DMS153 treated with DMSO at 0.1 percent for 48 hours (cell line): ENCODE data around the gene LAGE3.
A peak's percentile ranks its signal among the peaks of the same experiment; 100 is the strongest.

Experiments
- DNase-seq: peaks from one replicate; lab custom pipeline; 2025; ENCODE audit not compliant: unreplicated experiment; lab: John Stamatoyannopoulos, UW

The LAGE3 gene

GRCh38 chrX:154478728-154479622 lies at the start of gene LAGE3:
LAGE3 (minus strand) TSS chrX:154479281; CDS start chrX:154478915, 366 bp downstream.
- peak; percentile 94 for DNase-seq

GRCh38 chrX:154526901-154527675 lies 48.0 kb upstream of the LAGE3 start:
- DNase-seq = peak; percentile 85

GRCh38 chrX:154525606-154526490 lies 46.8 kb upstream of the LAGE3 start:
- no peak for DNase-seq

DNA sequence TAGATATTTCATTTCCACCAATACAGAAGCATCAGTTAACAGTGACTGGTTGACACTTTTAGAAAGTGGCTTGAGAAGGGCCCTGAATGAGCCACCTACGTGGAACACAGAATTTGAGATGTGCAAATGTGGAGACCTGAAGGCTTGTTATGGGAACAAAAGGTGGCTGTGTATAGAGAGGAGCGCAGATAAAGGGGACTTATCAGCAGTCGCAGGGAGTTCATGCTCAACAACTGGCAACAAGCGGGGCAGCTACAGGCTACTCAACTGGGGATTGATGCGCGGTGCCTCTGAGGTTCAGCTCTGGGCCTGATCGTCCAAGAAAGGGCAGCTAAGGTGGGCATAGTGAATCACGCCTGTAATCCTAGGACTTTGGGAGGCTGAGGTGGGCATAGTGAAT lies 40.3 kb upstream of the LAGE3 start:
- no peak for DNase-seq

DNA sequence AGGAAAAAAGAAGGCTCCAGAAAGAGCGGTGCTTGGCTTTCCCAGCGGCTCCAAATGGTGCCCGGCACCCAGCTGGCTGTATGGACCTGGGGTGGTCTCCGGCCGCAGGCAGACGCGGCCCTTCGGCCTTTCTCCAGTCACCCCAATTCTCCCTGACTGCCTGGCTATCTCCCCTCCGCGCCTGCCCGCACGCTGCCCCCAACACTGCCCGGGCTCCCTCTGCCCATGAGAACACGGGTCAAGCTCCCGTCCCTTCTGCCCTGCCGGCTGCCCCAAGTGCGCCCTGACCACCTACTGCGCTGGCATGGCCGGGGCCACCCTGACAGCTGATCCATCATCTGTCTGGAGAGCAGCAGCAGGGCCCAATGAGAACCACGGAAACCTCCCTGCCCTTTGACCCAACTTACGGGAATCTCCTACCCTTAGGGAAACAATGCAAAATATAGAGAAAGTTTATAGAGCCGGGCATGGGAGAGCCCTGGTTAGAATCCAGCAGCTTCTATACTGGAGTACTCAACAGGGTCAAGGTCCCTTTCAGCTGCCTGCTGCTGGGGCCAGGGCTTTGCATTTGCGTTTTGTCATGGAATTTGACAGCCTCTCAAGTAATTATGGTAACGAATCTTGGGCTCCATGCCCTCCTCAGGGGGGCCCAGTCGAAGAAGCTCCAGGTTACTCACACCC lies 38.2 kb upstream of the LAGE3 start:
- DNase-seq = no peak

DNA sequence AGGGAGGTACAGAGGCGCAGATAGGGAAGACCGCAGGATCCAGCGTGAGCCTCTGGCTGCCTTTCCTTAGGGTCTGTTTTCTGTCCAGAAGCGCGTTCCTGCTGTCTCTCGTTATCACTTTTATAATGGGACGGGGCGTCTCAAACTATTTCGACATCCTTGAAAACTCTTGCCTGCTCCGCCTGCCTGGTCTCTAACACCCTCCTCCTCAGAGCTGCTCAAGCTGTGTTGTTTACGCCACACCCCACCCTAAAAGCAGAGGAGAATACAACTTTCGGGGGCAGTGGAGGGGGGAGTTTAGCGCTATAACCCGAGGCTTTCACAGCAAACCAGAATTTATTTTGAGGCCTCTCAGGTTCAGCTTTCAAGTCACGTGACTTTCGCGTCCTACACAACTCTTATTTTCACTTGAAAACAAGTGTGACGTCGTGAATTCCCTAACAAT lies 37.6 kb upstream of the LAGE3 start:
- DNase-seq = peak; percentile 63

- DNase-seq = peak; percentile 81
These were observed 37.0 kb upstream of the LAGE3 start, which contains the start of gene FAM3A for GRCh38 chrX:154515966-154516655. FAM3A (minus strand) TSS chrX:154516232; CDS start chrX:154515772, 460 bp downstream.

- no peak for DNase-seq
These were observed 36.2 kb upstream of the LAGE3 start for GRCh38 chrX:154515090-154515965.

GRCh38 chrX:154513716-154514115 lies 34.6 kb upstream of the LAGE3 start:
- DNase-seq = no peak

GRCh38 chrX:154512879-154513553 lies 33.9 kb upstream of the LAGE3 start:
- DNase-seq = no peak

- DNase-seq = no peak
These were observed 32.7 kb upstream of the LAGE3 start for GRCh38 chrX:154511761-154512160.

DNA sequence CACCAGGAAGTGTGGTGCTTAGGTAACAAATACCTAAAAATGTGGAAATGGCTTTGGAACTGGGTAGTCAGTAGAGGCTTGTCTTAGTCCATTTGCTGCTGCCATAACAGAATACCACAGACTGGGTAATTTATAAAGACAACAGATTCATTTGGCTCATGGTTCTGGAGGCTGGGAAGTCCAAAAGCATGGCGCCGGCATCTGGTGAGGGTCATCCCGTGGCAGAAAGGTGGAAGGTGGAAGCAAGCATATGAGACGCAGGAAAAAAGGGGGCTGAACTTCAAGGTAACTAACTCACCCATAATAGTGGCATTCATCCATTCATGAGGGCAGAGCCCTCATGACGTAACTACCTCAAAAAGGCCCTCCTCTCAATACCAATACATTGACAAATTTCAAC lies 30.4 kb upstream of the LAGE3 start:
- no peak for DNase-seq

DNA sequence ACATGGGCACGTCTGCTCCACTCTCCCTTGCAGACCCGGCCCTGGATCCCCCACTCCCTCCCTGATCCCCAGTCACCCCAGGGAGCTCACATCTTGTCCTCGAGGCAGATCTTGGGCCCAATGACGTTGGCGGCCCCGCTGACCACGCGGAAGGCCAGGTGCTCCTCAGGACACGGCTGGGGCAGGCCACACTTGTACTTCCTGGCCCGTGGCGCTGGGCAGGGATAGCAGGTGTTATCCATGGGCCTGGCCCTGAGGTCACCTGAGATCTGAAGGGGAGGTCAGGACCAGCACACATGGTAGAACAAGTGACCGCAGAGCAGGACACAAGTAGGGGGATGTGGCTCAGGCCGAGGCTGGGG lies 29.3 kb upstream of the LAGE3 start:
- no peak for DNase-seq

- DNase-seq = no peak
These were observed 28.7 kb upstream of the LAGE3 start for GRCh38 chrX:154507673-154508383.

DNA sequence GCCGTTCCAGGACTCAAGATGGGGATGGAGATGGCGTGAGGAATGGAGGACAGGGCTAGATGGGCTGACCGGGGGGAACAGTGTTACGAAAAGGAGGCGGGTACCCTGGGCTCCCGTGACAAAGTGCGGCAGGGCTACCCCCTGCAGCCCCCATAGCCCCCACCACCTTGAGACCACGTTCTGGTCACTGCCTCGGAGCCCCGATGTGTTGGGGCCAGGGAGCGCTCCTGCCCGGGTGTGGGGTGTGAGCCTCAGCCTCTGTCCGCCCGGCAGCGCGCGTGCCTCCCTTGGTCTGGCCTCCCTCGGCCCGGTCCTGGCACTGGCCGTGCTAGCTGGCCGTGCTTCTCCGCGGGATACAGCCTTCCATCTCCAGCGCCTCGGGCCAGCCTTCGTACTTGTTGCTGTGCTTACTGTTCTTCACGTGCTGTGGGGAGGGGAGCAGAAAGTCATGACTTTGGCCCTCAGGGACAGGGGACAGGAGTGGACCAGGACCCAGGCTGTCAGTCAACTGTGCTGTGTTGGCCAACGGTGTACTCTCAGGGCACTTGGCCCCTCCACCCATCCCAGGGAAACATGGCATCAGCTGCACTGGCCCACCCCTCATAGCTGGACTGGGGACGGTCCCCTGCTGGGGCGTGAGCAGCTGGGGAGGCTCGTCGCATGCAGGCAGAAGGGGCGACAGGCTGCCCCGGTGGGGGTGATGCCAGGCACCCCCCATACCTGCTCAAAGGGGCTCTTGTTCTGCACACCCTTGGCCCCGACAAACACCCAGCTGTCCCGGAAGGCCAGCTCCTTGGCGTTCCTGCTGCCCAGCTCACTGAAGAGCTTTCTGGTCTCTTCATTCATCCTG lies 27.6 kb upstream of the LAGE3 start:
- no peak for DNase-seq

DNA sequence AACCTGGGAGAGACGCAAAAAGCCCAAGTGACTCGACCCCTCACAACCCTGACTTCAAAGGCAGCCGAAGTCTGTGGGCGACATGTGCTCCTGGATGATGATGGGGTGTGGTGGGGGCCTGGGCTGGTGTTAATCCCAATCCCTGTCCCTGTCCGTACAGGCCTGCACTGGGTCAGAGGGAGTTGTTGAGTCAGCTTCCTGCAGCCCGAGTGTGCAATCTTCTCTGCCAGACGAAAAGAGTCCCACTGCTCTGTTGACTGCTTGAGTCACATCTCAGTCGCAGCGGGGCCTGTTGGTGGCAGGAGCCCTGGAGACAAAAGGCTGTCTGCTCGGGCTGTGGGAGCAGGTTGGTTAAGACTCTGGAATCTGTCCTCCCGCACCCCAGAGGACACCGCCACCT lies 26.7 kb upstream of the LAGE3 start:
- DNase-seq = no peak

DNA sequence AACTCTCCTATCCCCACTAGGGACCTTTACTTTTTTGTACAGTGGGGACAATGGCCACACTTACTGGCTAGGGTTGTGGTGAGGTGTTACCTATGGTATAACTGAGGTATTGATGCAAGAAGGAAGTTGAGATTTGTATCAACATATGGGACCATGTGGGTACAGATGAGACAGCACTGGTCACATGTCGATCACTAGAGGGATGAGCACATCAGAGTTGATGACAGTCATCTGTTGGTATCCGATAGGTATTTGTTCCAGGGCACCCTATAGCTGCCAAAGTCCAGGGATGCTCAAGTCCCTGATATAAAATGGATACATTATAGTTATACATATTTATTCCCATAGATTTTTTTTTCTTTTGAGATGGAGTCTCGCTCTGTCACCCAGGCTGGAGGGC lies 23.9 kb upstream of the LAGE3 start:
- DNase-seq = no peak
